Keratinocyte (primary cell): ENCODE measurements around the gene PHAF1. TPM values are rescaled to one million over a fixed set of nuclear protein-coding genes. Genes with fewer than 3 reads are reported as not detected.
A peak's percentile ranks its signal among the peaks of the same experiment; 100 is the strongest.

Source experiments
- DNase-seq: peaks from one replicate; pipeline ENCODE4 v3.0.0-alpha.2; 2011; ENCODE audit warnings: low read depth, missing footprints, low spot score
- FAIRE-seq: peaks from 2 replicates; lab custom pipeline; 2011; peaks lifted over from hg19 to GRCh38; lab: Jason Lieb, UNC
- H2AFZ ChIP-seq: 2 replicates; pipeline ENCODE4 v1.6.0; 2012; ENCODE audit warnings: low read length, control low read depth, inconsistent platforms; ENCODE audit not compliant: control insufficient read depth
- H3K27ac ChIP-seq: 2 replicates; pipeline ENCODE4 v1.5.1; 2011; ENCODE audit warnings: low read length; ENCODE audit not compliant: control insufficient read depth, insufficient read depth
- H3K27me3 ChIP-seq: 3 replicates; pipeline ENCODE4 v1.6.0; 2011; ENCODE audit warnings: low read length; ENCODE audit not compliant: control insufficient read depth, insufficient read depth; ENCODE audit errors: extremely low read depth
- H3K36me3 ChIP-seq, 2 experiments: 2 replicates in 1 of 2; 3 replicates in 1 of 2; pipeline ENCODE4 v1.5.1; 2011; ENCODE audit warnings: low read length in 2 of 2, mild to moderate bottlenecking in 1 of 2; ENCODE audit not compliant: control insufficient read depth in 2 of 2, insufficient read depth in 2 of 2; ENCODE audit errors: extremely low read depth in 1 of 2
- H3K4me1 ChIP-seq: 3 replicates; pipeline ENCODE4 v1.5.1; 2011; ENCODE audit warnings: low read length; ENCODE audit not compliant: control insufficient read depth, insufficient read depth; ENCODE audit errors: extremely low read depth
- H3K4me2 ChIP-seq: 3 replicates; pipeline ENCODE4 v1.6.0; 2011; ENCODE audit warnings: low read depth, low read length; ENCODE audit not compliant: control insufficient read depth, insufficient read depth; ENCODE audit errors: extremely low read depth
- H3K4me3 ChIP-seq, 3 experiments: fragments of 200-600 bp in 1 of 3; sonication (generic) in 1 of 3; 2 replicates in 2 of 3; 3 replicates in 1 of 3; pipeline ENCODE4 v1.5.1; 2011 to 2016; ENCODE audit warnings: low read length in 3 of 3, mild to moderate bottlenecking in 3 of 3, control low read depth in 2 of 3, inconsistent platforms in 1 of 3, low read depth in 1 of 3, mixed read lengths in 1 of 3, mixed run types in 1 of 3, moderate library complexity in 1 of 3; ENCODE audit not compliant: control insufficient read depth in 2 of 3, insufficient read depth in 2 of 3; ENCODE audit errors: extremely low read depth in 1 of 3
- H3K79me2 ChIP-seq: 2 replicates; pipeline ENCODE4 v1.6.0; 2012; ENCODE audit warnings: low read length; ENCODE audit not compliant: control insufficient read depth, insufficient read depth
- H3K9ac ChIP-seq: 3 replicates; pipeline ENCODE4 v1.6.0; 2011; ENCODE audit warnings: low read length; ENCODE audit not compliant: control insufficient read depth, insufficient read depth; ENCODE audit errors: extremely low read depth
- H3K9me1 ChIP-seq: 3 replicates; pipeline ENCODE4 v1.6.0; 2011; ENCODE audit warnings: low read length; ENCODE audit not compliant: control insufficient read depth, insufficient read depth; ENCODE audit errors: extremely low read depth
- H3K9me3 ChIP-seq: 2 replicates; pipeline ENCODE4 v1.5.1; 2012; ENCODE audit warnings: low read depth, low read length; ENCODE audit not compliant: control insufficient read depth
- H4K20me1 ChIP-seq: 3 replicates; pipeline ENCODE4 v1.6.0; 2011; ENCODE audit warnings: low read length; ENCODE audit not compliant: control insufficient read depth, insufficient read depth; ENCODE audit errors: extremely low read depth
- CTCF ChIP-seq, 3 experiments: IDR thresholded peaks in 1 of 3; conservative IDR thresholded peaks in 1 of 3; optimal IDR thresholded peaks in 1 of 3; 2 replicates in 2 of 3; 3 replicates in 1 of 3; pipeline versions ENCODE3 to v1.5.1; 2011; ENCODE audit warnings: low read length in 3 of 3, mild to moderate bottlenecking in 3 of 3, moderate library complexity in 2 of 3, control low read depth in 1 of 3, inconsistent platforms in 1 of 3; ENCODE audit not compliant: insufficient read depth in 2 of 3; ENCODE audit errors: extremely low read depth in 1 of 3
- EZH2 ChIP-seq: IDR thresholded peaks from one replicate; pipeline ENCODE4 v1.6.1; 2012; ENCODE audit warnings: inconsistent platforms, mild to moderate bottlenecking, low read length, moderate library complexity
- dilution Hi-C: fragments of 300-500 bp; cut with MboI; formaldehyde crosslinking; loops from one replicate; pipeline ENCODE4 v1.7.0; 2020; ENCODE audit warnings: low sequenced_read_pairs; ENCODE audit not compliant: extremely low pct_ligation_motif_present
- polyA plus RNA-seq, 5 experiments: library from polyadenylated mRNA; depleted of rRNA in 3 of 5; stranded (reverse) in 3 of 5; stranded (forward) in 1 of 5; unstranded in 1 of 5; fragments of >200 nt; gene quantifications; 1 replicate in 1 of 5; 2 replicates in 3 of 5; 3 replicates in 1 of 5; pipeline versions ENCODE4 v1.2.1 to v1.2.3, GENCODE V29; 2011 to 2012; ENCODE audit warnings: missing spikeins in 2 of 5, low read depth in 1 of 5, low replicate concordance in 1 of 5

The PHAF1 gene
- polyA plus RNA-seq, 1 donor (not counting 4 experiments of a cell fraction or from before 2014, with no cell fraction given) = 26.7 TPM

GRCh38 chr16:67108931-67109406, 772 bp upstream of the PHAF1 start:
- Histone ChIP-seq H3K9ac (peak overlapping the region; percentile 70), H3K27me3 (no peaks in the 10 kb centered on the region), H3K79me2 (peaks cover 37% of the 10 kb centered on the region), H2AFZ (peak overlapping the region; percentile 100), H3K36me3 (no peaks in the 10 kb centered on the region), H3K4me2 (peak overlapping the region; percentile 97), H3K4me3 (peak overlapping the region in 1 of 3 experiments; percentile 87), H3K4me1 (peaks cover 33% of the 10 kb centered on the region), H3K9me3 (no peaks in the 10 kb centered on the region), H3K27ac (no peak overlapping the region), H4K20me1 (no peaks in the 10 kb centered on the region), H3K9me1 (peaks cover 2% of the 10 kb centered on the region)
- TF ChIP-seq CTCF (optimal IDR thresholded peaks at IDR 0.05 in 1 of 3, IDR thresholded peaks at IDR 0.05 in 1 of 3, conservative IDR thresholded peaks at IDR 0.05 in 1 of 3; ENCODE audit: extremely low read depth in 1 of 3, insufficient read depth in 2 of 3, low read length in 3 of 3) (no peak), EZH2 (no peak)
- no peak for DNase-seq
- no peak for FAIRE-seq
- dilution Hi-C loops = no loop called here

- Histone ChIP-seq H2AFZ (no peak overlapping the region), H3K27ac (no peak overlapping the region), H3K79me2 (peaks cover 64% of the 10 kb centered on the region), H3K4me3 (no peak overlapping the region), H3K4me1 (peaks cover 27% of the 10 kb centered on the region), H3K36me3 (peaks cover 0 to 6% of the 10 kb centered on the region in 2 experiments), H3K9ac (no peak overlapping the region), H3K4me2 (no peak overlapping the region), H3K9me3 (no peaks in the 10 kb centered on the region), H3K27me3 (no peaks in the 10 kb centered on the region), H4K20me1 (no peaks in the 10 kb centered on the region), H3K9me1 (peaks cover 5% of the 10 kb centered on the region)
- dilution Hi-C loops = no loop called here
- DNase-seq (no peak), FAIRE-seq (no peak)
- TF ChIP-seq EZH2 = no peak
- no peak for TF ChIP-seq CTCF (optimal IDR thresholded peaks at IDR 0.05 in 1 of 3, IDR thresholded peaks at IDR 0.05 in 1 of 3, conservative IDR thresholded peaks at IDR 0.05 in 1 of 3; ENCODE audit: extremely low read depth in 1 of 3, insufficient read depth in 2 of 3, low read length in 3 of 3)
These were observed 2.3 kb downstream of the PHAF1 start for GRCh38 chr16:67111951-67112444.
